ENCODE results near the gene BICDL1.

GRCh38 chr12:119980242-119980641 is 8.8 kb upstream of the BICDL1 start:
- TF ChIP-seq CTCF (IDR thresholded peaks at IDR 0.05 in 8 of 11, conservative IDR thresholded peaks at IDR 0.05 in 3 of 11) (no peak), POLR2A (IDR thresholded peaks at IDR 0.05) (no peak)
